ENCODE results near the gene HLA-G. TPM values are rescaled to one million over a fixed set of nuclear protein-coding genes. Genes with fewer than 3 reads are reported as not detected.

Gene HLA-G
- polyA plus RNA-seq, 3 donors from 2014 or later: 2.1 to 3.1 TPM; not detected in 1

- Mint-ChIP-seq H3K4me1 (peaks cover 0 to 4% of the 10 kb centered on the region in 2 donors), H3K36me3 (no peaks in the 10 kb centered on the region), H3K27ac (no peak overlapping the region), H3K27me3 (ENCODE audit: low read depth in 3 of 3) (peaks cover 10 to 28% (median 28%) of the 10 kb centered on the region in 3 donors), H3K4me3 (no peak overlapping the region), H3K9me3 (no peaks in the 10 kb centered on the region)
- DNase-seq: no peak
Observed at GRCh38 chr6:29829766-29830165, 2.1 kb downstream of the HLA-G start.

DNA sequence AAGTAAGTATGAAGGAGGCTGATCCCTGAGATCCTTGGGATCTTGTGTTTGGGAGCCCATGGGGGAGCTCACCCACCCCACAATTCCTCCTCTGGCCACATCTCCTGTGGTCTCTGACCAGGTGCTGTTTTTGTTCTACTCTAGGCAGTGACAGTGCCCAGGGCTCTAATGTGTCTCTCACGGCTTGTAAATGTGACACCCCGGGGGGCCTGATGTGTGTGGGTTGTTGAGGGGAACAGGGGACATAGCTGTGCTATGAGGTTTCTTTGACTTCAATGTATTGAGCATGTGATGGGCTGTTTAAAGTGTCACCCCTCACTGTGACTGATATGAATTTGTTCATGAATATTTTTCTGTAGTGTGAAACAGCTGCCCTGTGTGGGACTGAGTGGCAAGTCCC lies 2.8 kb downstream of the HLA-G start:
- H3K4me1 Mint-ChIP-seq: peaks cover 0 to 4% of the 10 kb centered on the region in 2 donors
- H3K36me3 Mint-ChIP-seq: no peaks in the 10 kb centered on the region
- H3K4me3 Mint-ChIP-seq: no peak overlapping the region
- no peak overlapping the region for H3K27ac Mint-ChIP-seq
- peaks cover 10 to 30% (median 24%) of the 10 kb centered on the region in 3 donors for H3K27me3 Mint-ChIP-seq (ENCODE audit: low read depth in 3 of 3)
- no peak for DNase-seq
- H3K9me3 Mint-ChIP-seq: no peaks in the 10 kb centered on the region

- Mint-ChIP-seq H3K4me1 (peaks cover 0 to 3% of the 10 kb centered on the region in 2 donors), H3K4me3 (no peak overlapping the region), H3K27me3 (ENCODE audit: low read depth in 3 of 3) (peaks cover 10 to 24% (median 18%) of the 10 kb centered on the region in 3 donors), H3K9me3 (no peaks in the 10 kb centered on the region), H3K36me3 (no peaks in the 10 kb centered on the region), H3K27ac (no peak overlapping the region)
- DNase-seq: no peak
Observed at GRCh38 chr6:29831776-29832175, 4.2 kb downstream of the HLA-G start.

DNA sequence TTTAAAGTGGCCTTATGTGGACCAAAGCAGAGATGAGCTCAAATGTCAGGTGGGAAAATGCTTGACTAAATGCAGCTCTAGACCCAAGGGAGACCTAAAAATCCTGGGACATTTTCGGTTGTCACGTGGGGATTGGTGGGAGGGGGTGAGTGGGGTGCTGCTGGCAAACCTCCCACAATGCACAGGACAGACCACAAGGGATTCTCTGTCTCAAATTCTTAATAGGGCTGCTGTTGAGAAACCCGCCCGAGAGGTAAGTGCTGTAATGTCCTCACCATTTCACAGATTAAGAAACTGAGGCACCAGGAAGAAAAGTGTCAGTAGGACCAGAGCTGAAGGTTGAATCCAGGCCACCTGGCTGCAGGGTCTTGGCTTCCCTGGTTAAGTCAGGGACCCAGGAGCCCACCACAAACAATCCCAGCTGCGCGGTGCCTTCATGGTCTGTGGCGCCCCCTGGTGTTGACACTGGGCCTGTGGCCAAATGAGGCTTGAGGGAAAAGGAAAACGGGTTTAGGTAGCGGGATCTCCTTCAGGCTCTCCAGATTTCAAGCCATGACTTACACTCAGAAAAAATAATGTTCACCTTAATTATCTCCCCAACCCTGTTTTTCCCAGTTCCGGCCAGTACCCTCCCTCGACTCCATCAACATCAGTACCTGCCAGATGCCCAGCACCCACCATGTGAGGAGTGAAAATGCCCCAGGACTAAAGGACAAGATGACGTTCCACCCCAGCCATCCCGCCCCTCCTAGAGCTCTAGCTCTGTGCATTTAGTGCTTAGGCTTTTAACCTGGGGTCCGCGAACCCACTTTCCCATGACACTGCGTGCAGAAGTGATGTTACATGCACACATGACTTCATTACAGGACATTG lies 7.2 kb downstream of the HLA-G start:
- H3K27ac Mint-ChIP-seq: no peak overlapping the region
- H3K9me3 Mint-ChIP-seq: no peaks in the 10 kb centered on the region
- H3K36me3 Mint-ChIP-seq: no peaks in the 10 kb centered on the region
- peak; percentile 44 to 56 (median 47) for DNase-seq
- H3K4me1 Mint-ChIP-seq: no peaks in the 10 kb centered on the region
- H3K27me3 Mint-ChIP-seq (ENCODE audit: low read depth in 3 of 3): peaks cover 4 to 9% (median 8%) of the 10 kb centered on the region in 3 donors
- no peak overlapping the region for H3K4me3 Mint-ChIP-seq

GRCh38 chr6:29839917-29840316 lies 12.3 kb downstream of the HLA-G start:
- no peak for DNase-seq
- Mint-ChIP-seq H3K9me3 (peaks cover 0 to 7% (median under 1%) of the 10 kb centered on the region in 6 donors), H3K36me3 (no peaks in the 10 kb centered on the region), H3K4me1 (no peaks in the 10 kb centered on the region), H3K27me3 (ENCODE audit: low read depth in 3 of 3) (peaks cover 3 to 15% (median 8%) of the 10 kb centered on the region in 3 donors), H3K27ac (no peak overlapping the region), H3K4me3 (no peak overlapping the region)

DNA sequence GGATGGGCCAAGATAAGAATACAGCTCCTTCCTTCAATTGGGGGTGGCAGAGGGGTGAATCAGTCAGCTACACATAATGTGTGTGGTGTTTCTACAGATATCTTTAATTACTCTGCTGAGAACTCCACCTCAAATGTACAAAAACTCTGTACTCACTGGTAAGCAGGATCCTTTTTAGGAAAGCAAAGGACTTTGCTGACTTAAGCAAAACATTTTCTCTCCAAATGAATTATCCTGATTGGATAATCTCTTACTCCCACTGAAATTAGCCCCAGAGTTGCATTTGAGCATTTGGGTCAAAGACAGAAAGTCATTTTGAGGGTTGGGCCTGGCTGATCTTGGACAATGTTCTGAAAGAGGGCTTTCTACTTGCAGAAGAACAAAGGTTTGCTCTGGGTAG lies 13.4 kb downstream of the HLA-G start:
- Mint-ChIP-seq H3K4me3 (no peak overlapping the region), H3K27ac (no peak overlapping the region), H3K9me3 (peaks cover 0 to 7% (median under 1%) of the 10 kb centered on the region in 6 donors), H3K36me3 (no peaks in the 10 kb centered on the region), H3K27me3 (ENCODE audit: low read depth in 3 of 3) (peaks cover 5 to 16% (median 11%) of the 10 kb centered on the region in 3 donors), H3K4me1 (no peaks in the 10 kb centered on the region)
- DNase-seq: no peak

GRCh38 chr6:29845405-29846006 lies 17.9 kb downstream of the HLA-G start:
- Mint-ChIP-seq H3K36me3 (peaks cover 0 to 3% (median 0%) of the 10 kb centered on the region in 3 donors), H3K9me3 (peaks cover 0 to 7% (median under 1%) of the 10 kb centered on the region in 6 donors), H3K27me3 (ENCODE audit: low read depth in 3 of 3) (peaks cover 15 to 41% (median 20%) of the 10 kb centered on the region in 3 donors), H3K27ac (no peak overlapping the region), H3K4me3 (no peak overlapping the region), H3K4me1 (peaks cover 11 to 16% of the 10 kb centered on the region in 2 donors)
- no peak for DNase-seq

GRCh38 chr6:29847871-29848630 lies 20.4 kb downstream of the HLA-G start:
- H3K27me3 Mint-ChIP-seq (ENCODE audit: low read depth in 3 of 3): peaks cover 15 to 44% (median 19%) of the 10 kb centered on the region in 3 donors
- peaks cover 0 to 2% (median 0%) of the 10 kb centered on the region in 6 donors for H3K9me3 Mint-ChIP-seq
- peak overlapping the region in 2 of 5 donors; percentile 14 to 15 for H3K4me3 Mint-ChIP-seq
- DNase-seq: peak; percentile 70 to 80 (median 73)
- peaks cover 11 to 16% of the 10 kb centered on the region in 2 donors for H3K4me1 Mint-ChIP-seq
- H3K27ac Mint-ChIP-seq: no peak overlapping the region
- peaks cover 0 to 3% (median 0%) of the 10 kb centered on the region in 3 donors for H3K36me3 Mint-ChIP-seq

DNA sequence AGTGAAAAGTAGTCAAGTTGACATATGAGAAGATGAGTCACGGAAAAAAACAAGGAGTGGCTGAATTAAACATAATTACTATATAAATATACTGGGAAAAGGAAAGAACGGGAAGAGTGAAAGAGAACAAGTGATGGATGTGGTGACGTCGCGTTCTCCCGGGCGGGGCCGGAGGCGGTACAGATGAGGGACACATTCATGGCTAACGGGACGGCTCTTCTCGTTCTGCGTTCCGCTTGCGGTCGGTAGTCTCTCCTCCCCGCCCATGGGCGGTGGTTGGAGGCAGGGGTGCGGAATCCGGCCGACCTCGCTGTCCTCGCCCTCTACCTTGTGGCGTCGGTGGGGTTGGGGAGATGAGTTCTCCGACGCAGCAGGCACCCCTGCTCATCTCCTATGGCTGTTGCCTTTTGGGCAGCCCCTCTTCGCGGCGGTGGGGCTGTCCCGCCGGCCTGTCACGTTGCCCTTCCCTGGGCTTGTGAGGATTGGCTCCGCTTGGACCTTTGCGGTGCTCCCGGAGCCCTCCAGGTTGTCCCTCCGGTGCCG lies 22.5 kb downstream of the HLA-G start:
- peaks cover 0 to 3% (median 0%) of the 10 kb centered on the region in 3 donors for H3K36me3 Mint-ChIP-seq
- H3K9me3 Mint-ChIP-seq: no peaks in the 10 kb centered on the region
- peak overlapping the region; percentile 49 to 84 (median 55) for H3K4me3 Mint-ChIP-seq
- H3K4me1 Mint-ChIP-seq: peaks cover 11 to 16% of the 10 kb centered on the region in 2 donors
- DNase-seq: peak in 2 of 3 donors; percentile 7 to 36
- no peak overlapping the region for H3K27ac Mint-ChIP-seq
- H3K27me3 Mint-ChIP-seq (ENCODE audit: low read depth in 3 of 3): peaks cover 14 to 38% (median 19%) of the 10 kb centered on the region in 3 donors

DNA sequence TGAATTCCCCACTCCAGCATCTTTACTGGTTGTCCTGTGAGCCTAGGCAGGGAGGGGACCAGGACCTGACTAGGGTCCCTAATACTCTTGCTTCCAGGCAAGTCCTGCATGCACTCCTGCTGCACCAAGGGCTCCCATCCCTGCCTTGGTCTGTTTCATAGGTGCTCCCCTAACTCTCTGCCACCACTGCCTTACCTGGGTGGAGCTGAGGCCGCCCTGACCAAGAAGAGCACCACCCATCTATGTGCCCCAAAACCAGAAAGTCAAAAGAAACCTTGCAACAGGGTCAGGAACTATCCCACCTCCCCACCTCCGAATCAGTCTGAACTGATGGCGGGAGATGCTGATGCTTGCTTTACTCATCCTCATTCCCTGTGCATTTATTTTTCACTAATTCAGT lies 23.6 kb downstream of the HLA-G start:
- Mint-ChIP-seq H3K4me3 (no peak overlapping the region), H3K9me3 (no peaks in the 10 kb centered on the region), H3K27ac (no peak overlapping the region), H3K4me1 (peaks cover 15 to 16% of the 10 kb centered on the region in 2 donors), H3K27me3 (ENCODE audit: low read depth in 3 of 3) (peaks cover 12 to 35% (median 18%) of the 10 kb centered on the region in 3 donors), H3K36me3 (peaks cover 0 to 3% (median 0%) of the 10 kb centered on the region in 3 donors)
- DNase-seq: no peak

DNA sequence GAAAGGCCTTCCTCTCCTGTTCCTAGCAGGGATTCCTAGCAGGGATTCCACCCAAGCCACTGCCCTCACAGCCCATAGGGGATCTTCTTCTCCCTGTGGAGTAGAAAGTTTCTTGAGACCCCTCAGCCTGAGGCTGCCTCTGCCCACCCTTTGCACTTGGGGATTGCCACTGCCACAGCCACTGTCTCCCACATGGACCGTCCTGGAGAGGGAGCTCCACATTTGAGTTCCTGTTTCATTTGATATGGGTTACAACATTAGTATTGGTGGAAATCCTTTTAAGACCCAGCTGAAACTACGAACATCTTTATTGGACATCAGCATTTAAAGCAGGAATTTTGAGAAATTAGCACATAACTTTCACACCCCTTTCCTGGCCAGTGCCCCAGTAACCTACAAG lies 25.6 kb downstream of the HLA-G start:
- Mint-ChIP-seq H3K36me3 (no peaks in the 10 kb centered on the region), H3K27me3 (ENCODE audit: low read depth in 3 of 3) (peaks cover 9 to 33% (median 18%) of the 10 kb centered on the region in 3 donors), H3K4me3 (no peak overlapping the region), H3K4me1 (peaks cover 11 to 12% of the 10 kb centered on the region in 2 donors), H3K27ac (no peak overlapping the region), H3K9me3 (no peaks in the 10 kb centered on the region)
- DNase-seq: no peak

GRCh38 chr6:29858006-29858405 lies 30.4 kb downstream of the HLA-G start:
- no peak for DNase-seq
- Mint-ChIP-seq H3K36me3 (peaks cover 0 to 3% (median 3%) of the 10 kb centered on the region in 3 donors), H3K4me3 (no peak overlapping the region), H3K27ac (no peak overlapping the region), H3K27me3 (ENCODE audit: low read depth in 3 of 3) (peaks cover 2 to 19% (median 5%) of the 10 kb centered on the region in 3 donors), H3K9me3 (no peaks in the 10 kb centered on the region), H3K4me1 (peaks cover 0 to 4% of the 10 kb centered on the region in 2 donors)

GRCh38 chr6:29861521-29862255 lies 34.1 kb downstream of the HLA-G start:
- no peaks in the 10 kb centered on the region for H3K9me3 Mint-ChIP-seq

More at GRCh38 chr6:29861521-29862255, 34.1 kb downstream of the HLA-G start:
- Mint-ChIP-seq H3K36me3 (peaks cover 0 to 3% (median 3%) of the 10 kb centered on the region in 3 donors), H3K4me3 (no peak overlapping the region), H3K27me3 (ENCODE audit: low read depth in 3 of 3) (peaks cover 5 to 33% (median 11%) of the 10 kb centered on the region in 3 donors), H3K27ac (no peak overlapping the region), H3K4me1 (no peaks in the 10 kb centered on the region)
- DNase-seq: no peak

Data from immature natural killer cell (primary cell).